Heart right ventricle (tissue), 16 donors: Measurements from ENCODE around the gene RPL18A. TPM values are rescaled to one million over a fixed set of nuclear protein-coding genes. Genes with fewer than 3 reads are reported as not detected.
A peak's percentile ranks its signal among the peaks of the same experiment; 100 is the strongest.

Experiments used
- ATAC-seq, 8 donors: fragments of 200-7000 bp; cut with Tn5 transposase; one replicate each; pipeline ENCODE4 v1.9.1; 2020; ENCODE audit warnings: mild to moderate bottlenecking in 8 of 8, moderate library complexity in 8 of 8, moderate number of reproducible peaks in 1 of 8
- DNase-seq, 2 donors: peaks; one replicate each; pipeline ENCODE4 v3.0.0-alpha.2; 2020
- H3K27ac ChIP-seq, 10 donors: fragments of 200-600 bp; sonication (generic) in 2 of 10; one replicate each; pipeline versions ENCODE4 v1.5.0 to v1.8.0; 2020 to 2022; ENCODE audit warnings: mild to moderate bottlenecking in 3 of 10
- H3K27me3 ChIP-seq, 7 donors: fragments of 200-600 bp; one replicate each; pipeline ENCODE4 v1.8.0; 2021 to 2022; ENCODE audit warnings: mild to moderate bottlenecking in 2 of 7
- H3K36me3 ChIP-seq, 9 donors: fragments of 200-600 bp; sonication (generic) in 1 of 9; one replicate each; pipeline versions ENCODE4 v1.5.0 to v1.8.0; 2020 to 2022; ENCODE audit warnings: mild to moderate bottlenecking in 2 of 9
- H3K4me1 ChIP-seq, 9 donors: fragments of 200-600 bp; sonication (generic) in 1 of 9; one replicate each; pipeline versions ENCODE4 v1.5.0 to v1.8.0; 2020 to 2022; ENCODE audit warnings: mild to moderate bottlenecking in 4 of 9
- H3K4me3 ChIP-seq, 10 donors: fragments of 200-600 bp; sonication (generic) in 2 of 10; one replicate each; pipeline versions ENCODE4 v1.5.0 to v1.8.0; 2020 to 2022; ENCODE audit warnings: mild to moderate bottlenecking in 7 of 10, moderate library complexity in 2 of 10
- H3K9me3 ChIP-seq, 11 donors: fragments of 200-600 bp in 10 of 11; sonication (generic) in 2 of 11; one replicate each; pipeline versions ENCODE4 v1.5.0 to v1.8.0; 2013 to 2022; ENCODE audit warnings: mild to moderate bottlenecking in 2 of 11, control low read depth in 1 of 11, moderate library complexity in 1 of 11
- CTCF ChIP-seq, 9 donors: fragments of 200-600 bp; sonication (generic) in 2 of 9; IDR thresholded peaks; one replicate each; pipeline versions ENCODE4 v1.5.0 to v1.8.0; 2021 to 2022; ENCODE audit warnings: antibody characterized with exemption in 9 of 9, mild to moderate bottlenecking in 5 of 9, moderate library complexity in 1 of 9
- WGBS, 2 donors: extraction: QIAGEN DNeasy Blood & Tissue Kit; methylation state at CpG; one replicate each; pipeline ENCODE4 v1.1.7; 2013; ENCODE audit warnings: inconsistent platforms in 1 of 2; 5-methylcytosine and 5-hydroxymethylcytosine counted together
- intact Hi-C, 10 donors: fragments of 100-400 bp; cut with DNase I; formaldehyde crosslinking; loops; one replicate each; pipeline versions ENCODE4 v1.11.1 to v1.14.2; 2022
- polyA plus RNA-seq, 2 donors: library from polyadenylated mRNA; stranded (reverse); fragments of 200-250 nt; gene quantifications; one replicate each; pipeline ENCODE4 v1.2.3, GENCODE V29; 2013
- total RNA-seq, 10 donors: library from RNA; stranded (reverse); fragmentation: NEBNext Ultra II Directional in 3 of 10; extraction: Animal tissue kit (Norgen Biotek cat#: 25700) in 3 of 10; gene quantifications; one replicate each; pipeline versions ENCODE4 v1.2.1 to v1.2.4, GENCODE V29; 2021 to 2023
- donor health status: Arrhythmogenic right ventricular cardiomyopathy.
- donor health status: ischemic (EF 13 %, LVEDD 7.1; RV severe dilation, severe dysfunction).
- donor health status: healthy with polysubstance abuse.
- donor health status: DM: no; HTN: yes; CAD: no.
- donor health status: DM: no; HTN: no; CAD: no.
- donor health status: ischemic (EF 25% LVEDD 6.9; RV normal size, moderate dysfunction).
- donor health status: ischemic (EF 25% LVEDD 5.7; RV mildly dilated, moderate dysfunction).
- donor health status: healthy.
- donor health status: DM: yes; HTN: yes; CAD: no.
- donor health status: Ischemic cardiomyopathy.
- donor health status: ischemic (EF 35%, LVEDD 5.7; RV mildly dilated, moderate dysfunction).
- donor health status: nonischemic (EF 11% LVEDD 7.7; RV severe dilation, severe dysfunction).
- donor health status: DM: yes; HTN: yes; CAD: no.
- donor health status: PGD.
- donor health status: ischemic (EF 29% LVEDD 5.4; RV normal size, mild dysfunction).
- donor health status: nonischemic (EF 23%, LVEDD 6.1; RV moderate dilation, normal function).

The RPL18A gene
- total and polyA plus RNA-seq, 12 donors = 623 to 2,570 (median 686) TPM

DNA sequence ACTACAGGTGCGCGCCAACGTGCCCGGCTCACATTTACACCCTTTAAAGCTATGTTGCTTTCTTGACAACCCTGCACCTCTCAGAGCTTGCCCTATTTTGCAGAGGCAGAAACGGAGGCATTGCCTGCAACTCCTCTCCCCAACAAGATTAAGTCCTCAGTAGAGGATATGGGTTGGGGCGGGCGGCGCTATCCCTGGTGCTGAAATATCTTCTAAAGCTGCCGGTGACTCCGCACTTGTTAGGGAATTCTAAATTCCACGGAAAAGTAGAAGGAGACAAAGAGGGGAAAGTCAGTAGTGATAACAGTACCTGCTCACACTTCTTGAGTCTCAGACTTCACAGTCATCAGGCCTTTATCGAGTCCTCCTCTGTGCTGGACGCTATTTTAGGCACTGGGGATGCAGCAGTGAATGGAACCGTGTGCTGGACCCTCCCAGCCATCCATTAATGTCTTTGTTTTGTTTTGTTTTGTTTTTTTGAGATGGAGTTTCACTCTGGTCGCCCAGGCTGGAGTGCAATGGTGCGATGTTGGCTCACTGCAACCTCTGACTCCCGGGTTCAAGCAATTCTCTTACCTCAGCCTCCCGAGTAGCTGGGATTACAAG lies 30.0 kb downstream of the RPL18A start:
- Histone ChIP-seq H3K27ac (no peak overlapping the region), H3K4me1 (no peaks in the 10 kb centered on the region), H3K4me3 (no peak overlapping the region), H3K9me3 (no peaks in the 10 kb centered on the region), H3K27me3 (peaks cover 0 to 46% (median 25%) of the 10 kb centered on the region in 7 donors), H3K36me3 (no peaks in the 10 kb centered on the region)
- intact Hi-C loops = no loop called here
- TF ChIP-seq CTCF (IDR thresholded peaks at IDR 0.05) = no peak
- 21 to 25% methylated on average over 18 of the region's 18 CpGs for WGBS, 2 donors
- peak in 1 of 8 donors; percentile 47 for ATAC-seq
- peak in 1 of 2 donors; percentile 13 for DNase-seq

DNA sequence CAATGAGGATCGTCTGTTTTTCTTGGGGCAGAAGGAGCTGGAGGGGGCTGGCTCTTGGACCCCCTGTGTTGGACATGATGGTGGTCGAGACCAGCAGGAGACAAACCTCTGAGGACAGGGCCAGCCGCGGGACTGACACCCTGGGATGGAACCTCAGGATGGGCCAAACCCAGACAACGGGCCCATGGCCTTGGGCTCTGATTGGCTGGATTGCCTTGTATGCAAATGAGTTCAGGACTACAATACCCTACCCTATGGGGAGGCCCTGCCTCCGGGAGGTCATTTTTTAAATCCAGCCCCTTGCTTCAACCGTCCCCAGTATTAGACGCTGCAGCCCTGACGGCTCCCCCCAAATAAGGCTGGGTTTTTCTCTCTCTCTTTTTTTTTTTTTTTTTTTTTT lies 34.1 kb downstream of the RPL18A start:
- DNase-seq = no peak
- H3K9me3 ChIP-seq = no peaks in the 10 kb centered on the region
- H3K27ac ChIP-seq = no peak overlapping the region
- WGBS, 2 donors = 65 to 75% methylated on average over 9 of the region's 9 CpGs
- peaks cover 0 to 70% (median 48%) of the 10 kb centered on the region in 7 donors for H3K27me3 ChIP-seq
- TF ChIP-seq CTCF (IDR thresholded peaks at IDR 0.05) = no peak
- no peak for ATAC-seq
- H3K4me1 ChIP-seq = no peaks in the 10 kb centered on the region
- H3K36me3 ChIP-seq = no peaks in the 10 kb centered on the region
- intact Hi-C loops = no loop called here
- H3K4me3 ChIP-seq = no peak overlapping the region

DNA sequence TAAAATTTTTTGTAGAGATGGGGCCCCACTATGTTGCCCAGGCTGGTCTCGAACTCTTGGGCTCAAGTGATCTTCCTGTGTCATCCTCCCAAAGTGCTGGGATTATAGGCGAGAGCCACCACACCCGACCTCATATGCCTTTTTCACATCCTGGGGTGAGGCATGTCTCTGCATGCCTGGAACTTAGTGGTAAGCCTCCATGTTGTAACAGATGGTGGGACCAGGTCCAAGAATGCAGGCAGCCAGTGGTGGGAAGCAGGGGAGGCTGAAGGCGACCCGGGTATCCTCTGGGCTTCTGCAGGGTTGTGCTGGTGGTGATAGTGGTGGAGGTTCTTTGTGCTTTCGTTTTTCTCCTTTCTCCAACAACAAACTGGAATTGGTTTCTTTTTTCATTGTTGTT lies 43.0 kb downstream of the RPL18A start:
- no peaks in the 10 kb centered on the region for H3K36me3 ChIP-seq
- H3K9me3 ChIP-seq = peaks cover 0 to 11% (median 3%) of the 10 kb centered on the region in 11 donors
- no peak overlapping the region for H3K4me3 ChIP-seq
- peaks cover 0 to 38% (median 10%) of the 10 kb centered on the region in 7 donors for H3K27me3 ChIP-seq
- WGBS, 2 donors = 53 to 63% methylated on average over 6 of the region's 6 CpGs
- no peak for TF ChIP-seq CTCF (IDR thresholded peaks at IDR 0.05)
- ATAC-seq (no peak), DNase-seq (no peak)
- H3K4me1 ChIP-seq = no peaks in the 10 kb centered on the region
- no peak overlapping the region for H3K27ac ChIP-seq
- intact Hi-C loops = no loop called here

GRCh38 chr19:17908244-17908643 lies 48.5 kb downstream of the RPL18A start:
- Histone ChIP-seq H3K27ac (no peak overlapping the region), H3K36me3 (no peaks in the 10 kb centered on the region), H3K4me3 (no peak overlapping the region), H3K27me3 (peaks cover 0 to 13% (median 7%) of the 10 kb centered on the region in 7 donors), H3K4me1 (no peaks in the 10 kb centered on the region), H3K9me3 (peaks cover 0 to 30% (median 13%) of the 10 kb centered on the region in 11 donors)
- intact Hi-C loops = no loop called here
- no peak for DNase-seq
- ATAC-seq = no peak
- TF ChIP-seq CTCF (IDR thresholded peaks at IDR 0.05) = no peak
- WGBS, 2 donors = 87 to 90% methylated on average over 3 of the region's 3 CpGs
